WTC11 (cell line): Measurements from ENCODE around the gene TNPO3.
"Not testable (repeated sequence)": the region's sequence is repeated elsewhere in the genome, so short reads cannot be mapped to it uniquely, and the experiment has no call there.

Experiments used
- ATF2 ChIP-seq: sonication (generic); formaldehyde crosslinking; IDR thresholded peaks from 2 replicates; pipeline ENCODE4 v1.8.1; 2022; ENCODE audit warnings: low read depth, missing genetic modification reagents, borderline replicate concordance
- ETV6 ChIP-seq: sonication (generic); formaldehyde crosslinking; IDR thresholded peaks from 2 replicates; pipeline ENCODE4 v1.8.1; 2022; ENCODE audit warnings: mild to moderate bottlenecking, missing genetic modification reagents
- NR2C2 ChIP-seq: sonication (generic); formaldehyde crosslinking; IDR thresholded peaks from 2 replicates; pipeline ENCODE4 v1.8.0; 2022; ENCODE audit warnings: mild to moderate bottlenecking, missing genetic modification reagents
- STAT6 ChIP-seq: sonication (generic); formaldehyde crosslinking; conservative IDR thresholded peaks from 2 replicates; pipeline ENCODE4 v1.8.1; 2023; ENCODE audit warnings: mild to moderate bottlenecking, low read depth, missing genetic modification reagents, moderate library complexity

GRCh38 chr7:128943251-128943650 lies 111.7 kb downstream of the TNPO3 start:
- TF ChIP-seq ETV6 (CRISPR knock-in tag); NR2C2 (CRISPR knock-in tag); STAT6 (CRISPR knock-in tag); ATF2: not testable (repeated sequence)
